Activated T-helper 1 cell treated with anti-CD3 and anti-CD28 coated beads, Interleukin-12 subunit alpha, Interleukin-12 subunit beta, Interleukin-2, Interleukin-4 antibody, amounts not matched to agents 30 ng/mL and 10 ng/mL and 1 ng/mL, durations not matched to agents 14 hours and 24 hours and 36 hours (primary cell): ENCODE measurements around the gene CPA4. TPM values are rescaled to one million over a fixed set of nuclear protein-coding genes. Genes with fewer than 3 reads are reported as not detected.

ENCODE experiments used
- DNase-seq: peaks from one replicate; pipeline ENCODE4 v3.0.0; 2021; ENCODE audit warnings: low spot score
- H3K27ac Mint-ChIP-seq: one replicate; pipeline ENCODE4 v1.8.0; 2021; ENCODE audit warnings: mild to moderate bottlenecking, mixed read lengths
- H3K27me3 Mint-ChIP-seq: one replicate; pipeline ENCODE4 v1.8.0; 2022; ENCODE audit warnings: mild to moderate bottlenecking, moderate library complexity, mixed read lengths; ENCODE audit not compliant: insufficient read depth
- H3K36me3 Mint-ChIP-seq: one replicate; pipeline ENCODE4 v1.8.0; 2021; ENCODE audit warnings: low read depth, mixed read lengths
- H3K4me1 Mint-ChIP-seq: one replicate; pipeline ENCODE4 v1.8.0; 2021; ENCODE audit warnings: low read depth, mixed read lengths
- H3K4me3 Mint-ChIP-seq: one replicate; pipeline ENCODE4 v1.8.0; 2021; ENCODE audit warnings: mild to moderate bottlenecking, moderate library complexity, mixed read lengths
- H3K9me3 Mint-ChIP-seq: one replicate; pipeline ENCODE4 v1.8.0; 2021; ENCODE audit warnings: mixed read lengths
- intact Hi-C: fragments of 100-400 bp; cut with micrococcal nuclease; formaldehyde crosslinking; loops from one replicate; pipeline ENCODE4 v1.15.1; 2024
- total RNA-seq: library from RNA; stranded (reverse); gene quantifications from 2 replicates; pipeline ENCODE4 v1.2.3, GENCODE V29; 2022

The CPA4 gene
- total RNA-seq, 1 donor from 2014 or later, result not detected

GRCh38 chr7:130297628-130298543 lies 4.9 kb downstream of the CPA4 start:
- H3K27me3 Mint-ChIP-seq, result no peaks in the 10 kb centered on the region
- no peaks in the 10 kb centered on the region for H3K36me3 Mint-ChIP-seq
- no peak overlapping the region for H3K4me3 Mint-ChIP-seq
- DNase-seq, result no peak
- H3K4me1 Mint-ChIP-seq, result no peaks in the 10 kb centered on the region
- H3K27ac Mint-ChIP-seq, result no peak overlapping the region
- peaks cover 10% of the 10 kb centered on the region for H3K9me3 Mint-ChIP-seq
- intact Hi-C loops, result no loop called here

- Mint-ChIP-seq H3K9me3 (peaks cover 5% of the 10 kb centered on the region), H3K27ac (no peak overlapping the region), H3K4me1 (no peaks in the 10 kb centered on the region), H3K27me3 (no peaks in the 10 kb centered on the region), H3K4me3 (no peak overlapping the region), H3K36me3 (no peaks in the 10 kb centered on the region)
- intact Hi-C loops, result no loop called here
- DNase-seq, result no peak
These were observed 5.8 kb downstream of the CPA4 start for GRCh38 chr7:130298544-130299326.

GRCh38 chr7:130299866-130300265 lies 6.9 kb downstream of the CPA4 start:
- Mint-ChIP-seq H3K27ac (no peak overlapping the region), H3K27me3 (no peaks in the 10 kb centered on the region), H3K36me3 (no peaks in the 10 kb centered on the region), H3K4me3 (no peak overlapping the region), H3K4me1 (no peaks in the 10 kb centered on the region), H3K9me3 (peaks cover 3% of the 10 kb centered on the region)
- no peak for DNase-seq
- intact Hi-C loops, result no loop called here

GRCh38 chr7:130301501-130302020 lies 8.6 kb downstream of the CPA4 start:
- Mint-ChIP-seq H3K4me3 (no peak overlapping the region), H3K36me3 (no peaks in the 10 kb centered on the region), H3K27ac (no peak overlapping the region)

DNA sequence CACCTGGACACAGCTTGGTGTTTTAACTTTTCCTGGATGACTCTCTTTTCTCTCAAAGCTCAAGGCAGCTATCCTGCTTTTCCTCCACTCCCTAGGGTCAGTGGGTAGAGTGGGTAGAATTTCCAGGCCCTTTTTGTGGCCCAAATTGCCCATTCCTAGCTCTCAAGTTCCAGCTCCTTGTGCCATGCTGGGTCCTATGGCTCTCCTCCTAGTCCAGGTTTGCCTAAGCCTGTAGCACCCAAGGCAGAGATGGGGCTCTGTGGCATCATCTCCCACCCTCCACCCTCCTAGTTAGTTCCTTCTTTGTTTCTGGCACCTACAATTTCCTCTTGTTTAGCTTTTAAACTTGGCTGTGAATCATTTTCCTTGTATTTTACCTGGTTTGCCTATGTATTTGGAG lies 9.7 kb downstream of the CPA4 start:
- intact Hi-C loops, result no loop called here

More at GRCh38 chr7:130301501-130302020, 8.6 kb downstream of the CPA4 start:
- DNase-seq, result no peak
- Mint-ChIP-seq H3K9me3 (no peaks in the 10 kb centered on the region), H3K27me3 (no peaks in the 10 kb centered on the region), H3K4me1 (no peaks in the 10 kb centered on the region)
- intact Hi-C loops, result no loop called here

DNA sequence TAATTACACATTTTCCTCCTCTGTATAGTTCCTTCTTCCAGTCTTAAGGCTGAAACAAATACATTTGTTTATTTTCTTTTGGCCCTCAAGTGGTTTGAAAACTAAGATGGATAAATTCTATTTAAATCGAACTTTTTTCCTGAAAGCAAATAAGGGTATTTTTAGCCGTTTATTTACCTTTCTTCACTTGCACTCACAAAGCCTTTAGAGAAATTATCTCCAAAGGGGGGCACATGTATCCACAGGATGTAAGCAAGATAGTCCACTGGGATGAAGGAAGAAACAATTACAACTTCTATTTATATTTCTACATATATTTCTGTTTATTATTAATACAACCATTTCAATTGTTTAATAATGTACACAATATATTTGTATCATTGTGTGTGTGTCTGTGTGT lies 10.2 kb downstream of the CPA4 start:
- DNase-seq, result no peak
- H3K36me3 Mint-ChIP-seq, result no peaks in the 10 kb centered on the region
- no peaks in the 10 kb centered on the region for H3K4me1 Mint-ChIP-seq
- H3K27me3 Mint-ChIP-seq, result no peaks in the 10 kb centered on the region
- no peaks in the 10 kb centered on the region for H3K9me3 Mint-ChIP-seq
- no peak overlapping the region for H3K4me3 Mint-ChIP-seq
- intact Hi-C loops, result no loop called here
- H3K27ac Mint-ChIP-seq, result no peak overlapping the region

More for the DNA sequence above, 9.7 kb downstream of the CPA4 start:
- Mint-ChIP-seq H3K9me3 (no peaks in the 10 kb centered on the region), H3K27me3 (no peaks in the 10 kb centered on the region), H3K4me3 (no peak overlapping the region), H3K27ac (no peak overlapping the region), H3K4me1 (no peaks in the 10 kb centered on the region), H3K36me3 (no peaks in the 10 kb centered on the region)
- DNase-seq, result no peak

GRCh38 chr7:130303551-130303950 lies 10.6 kb downstream of the CPA4 start:
- Mint-ChIP-seq H3K4me1 (no peaks in the 10 kb centered on the region), H3K27me3 (no peaks in the 10 kb centered on the region), H3K9me3 (no peaks in the 10 kb centered on the region), H3K27ac (no peak overlapping the region), H3K4me3 (no peak overlapping the region), H3K36me3 (no peaks in the 10 kb centered on the region)
- intact Hi-C loops, result no loop called here
- no peak for DNase-seq

DNA sequence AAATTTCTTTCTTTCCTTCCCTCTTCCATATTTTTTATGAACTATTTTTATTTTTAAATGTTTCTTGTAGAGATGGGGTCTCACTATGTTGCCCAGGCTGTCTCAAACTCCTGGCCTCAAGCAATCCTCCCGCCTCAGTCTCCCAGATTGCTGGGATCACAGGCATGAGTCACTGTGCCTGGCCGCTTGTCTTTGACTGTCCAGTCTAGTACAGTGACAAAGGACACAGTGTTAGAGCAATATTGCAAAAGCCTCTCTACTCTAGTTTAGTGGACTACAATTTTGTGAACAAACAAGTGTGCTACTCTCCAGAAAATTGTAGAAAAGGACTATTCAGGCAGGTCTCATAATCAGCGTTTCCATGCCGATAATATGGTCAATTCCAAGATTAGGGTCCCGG lies 11.0 kb downstream of the CPA4 start:
- Mint-ChIP-seq H3K4me3 (no peak overlapping the region), H3K27me3 (no peaks in the 10 kb centered on the region)
- intact Hi-C loops, result no loop called here

GRCh38 chr7:130304878-130305277 lies 11.9 kb downstream of the CPA4 start:
- Mint-ChIP-seq H3K27ac (no peak overlapping the region), H3K4me3 (no peak overlapping the region), H3K9me3 (no peaks in the 10 kb centered on the region), H3K4me1 (no peaks in the 10 kb centered on the region), H3K27me3 (no peaks in the 10 kb centered on the region), H3K36me3 (no peaks in the 10 kb centered on the region)
- no peak for DNase-seq
- intact Hi-C loops, result no loop called here

More for the DNA sequence above, 11.0 kb downstream of the CPA4 start:
- no peak for DNase-seq
- no peak overlapping the region for H3K27ac Mint-ChIP-seq
- no peaks in the 10 kb centered on the region for H3K4me1 Mint-ChIP-seq
- no peaks in the 10 kb centered on the region for H3K36me3 Mint-ChIP-seq
- H3K9me3 Mint-ChIP-seq, result no peaks in the 10 kb centered on the region

- Mint-ChIP-seq H3K9me3 (no peaks in the 10 kb centered on the region), H3K36me3 (no peaks in the 10 kb centered on the region), H3K4me1 (no peaks in the 10 kb centered on the region), H3K4me3 (no peak overlapping the region), H3K27ac (no peak overlapping the region), H3K27me3 (no peaks in the 10 kb centered on the region)
- intact Hi-C loops, result no loop called here
- DNase-seq, result no peak
These were observed 12.6 kb downstream of the CPA4 start for GRCh38 chr7:130305433-130306042.

GRCh38 chr7:130309986-130310385 lies 17.0 kb downstream of the CPA4 start:
- Mint-ChIP-seq H3K36me3 (no peaks in the 10 kb centered on the region), H3K27ac (no peak overlapping the region), H3K4me3 (no peak overlapping the region), H3K4me1 (no peaks in the 10 kb centered on the region), H3K9me3 (no peaks in the 10 kb centered on the region), H3K27me3 (no peaks in the 10 kb centered on the region)
- intact Hi-C loops, result no loop called here
- DNase-seq, result no peak

DNA sequence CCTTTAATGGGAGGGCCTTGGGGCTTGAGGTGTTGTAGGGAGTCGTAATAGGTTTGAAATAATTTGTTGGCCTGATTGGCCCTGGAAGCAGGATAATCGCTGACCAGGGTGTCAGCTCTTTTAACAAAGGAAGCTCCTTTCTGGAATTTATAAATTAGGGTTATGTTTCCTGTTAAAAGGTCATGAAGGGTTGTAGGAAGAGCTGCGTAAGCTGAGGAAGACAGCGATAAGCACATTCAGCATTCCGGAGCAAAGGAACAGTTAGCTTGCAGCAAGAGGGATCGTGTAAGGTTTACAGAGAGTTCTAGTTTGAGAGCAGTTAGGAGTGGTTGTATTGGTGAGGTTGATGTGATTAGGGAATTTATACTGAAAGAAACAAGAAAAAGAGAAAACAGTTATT lies 21.3 kb downstream of the CPA4 start:
- Mint-ChIP-seq H3K4me1 (no peaks in the 10 kb centered on the region), H3K27me3 (no peaks in the 10 kb centered on the region), H3K36me3 (no peaks in the 10 kb centered on the region), H3K4me3 (no peak overlapping the region), H3K27ac (no peak overlapping the region), H3K9me3 (peaks cover 4% of the 10 kb centered on the region)
- no peak for DNase-seq
- intact Hi-C loops, result no loop called here

DNA sequence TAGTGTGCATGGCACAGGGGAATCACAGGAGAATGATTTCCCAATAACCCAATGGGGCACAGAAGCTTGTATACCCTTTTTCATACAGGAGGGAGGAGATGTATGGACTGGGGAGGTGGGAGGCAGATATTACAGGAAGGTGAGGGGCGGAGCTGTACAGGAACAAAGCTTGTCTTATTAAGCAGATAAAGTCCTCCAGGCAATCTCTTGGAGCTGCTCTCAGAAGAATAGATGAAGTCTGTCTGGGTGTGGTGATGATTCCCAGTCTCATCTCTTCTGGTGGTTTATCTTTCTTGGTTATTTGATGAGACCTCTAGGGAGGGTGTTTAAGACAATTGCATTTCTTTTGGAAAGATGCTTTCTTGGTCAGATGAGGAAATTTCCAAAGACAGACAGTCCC lies 26.6 kb downstream of the CPA4 start:
- Mint-ChIP-seq H3K4me1 (no peaks in the 10 kb centered on the region), H3K27ac (no peak overlapping the region)

More for the DNA sequence above, 26.6 kb downstream of the CPA4 start:
- H3K36me3 Mint-ChIP-seq, result no peaks in the 10 kb centered on the region
- H3K9me3 Mint-ChIP-seq, result peaks cover 4% of the 10 kb centered on the region
- intact Hi-C loops, result no loop called here
- H3K4me3 Mint-ChIP-seq, result no peak overlapping the region
- no peaks in the 10 kb centered on the region for H3K27me3 Mint-ChIP-seq
- DNase-seq, result no peak
